Neural cell (in vitro differentiated cells): ENCODE measurements around the gene KL. TPM values are rescaled to one million over a fixed set of nuclear protein-coding genes. Genes with fewer than 3 reads are reported as not detected.

Source experiments
- H2AFZ ChIP-seq: fragments of 200-600, 300-800 bp; sonication (generic), shearing (Covaris generic); 2 replicates; pipeline ENCODE4 v1.6.0; 2014; ENCODE audit warnings: low read depth, mild to moderate bottlenecking, antibody characterized with exemption, low read length, moderate library complexity
- H3F3A ChIP-seq: fragments of 200-600 bp; shearing (Covaris generic); 2 replicates; pipeline ENCODE4 v1.6.1; 2016; ENCODE audit warnings: mild to moderate bottlenecking, moderate library complexity, mixed read lengths, antibody characterized with exemption, low read length; ENCODE audit not compliant: insufficient read depth, poor library complexity, severe bottlenecking
- H3K27ac ChIP-seq: fragments of 200-600, 300-800 bp; sonication (generic), shearing (Covaris generic); 2 replicates; pipeline ENCODE4 v1.5.1; 2014; ENCODE audit warnings: mild to moderate bottlenecking, low read length, moderate library complexity
- H3K27me3 ChIP-seq: fragments of 300-800, 200-600 bp; sonication (generic), shearing (Covaris generic); 2 replicates; pipeline ENCODE4 v1.6.0; 2014; ENCODE audit warnings: mild to moderate bottlenecking, low read depth, low read length, moderate library complexity; ENCODE audit not compliant: insufficient read depth
- H3K36me3 ChIP-seq: fragments of 300-800, 200-600 bp; sonication (generic), shearing (Covaris generic); 2 replicates; pipeline ENCODE4 v1.5.1; 2014; ENCODE audit warnings: mild to moderate bottlenecking, antibody characterized with exemption, low read length, moderate library complexity; ENCODE audit not compliant: insufficient read depth
- H3K4me2 ChIP-seq: fragments of 300-800, 200-600 bp; sonication (generic), shearing (Covaris generic); 2 replicates; pipeline ENCODE4 v1.6.0; 2014; ENCODE audit warnings: mild to moderate bottlenecking, low read length
- H3K4me3 ChIP-seq: fragments of 300-800, 200-600 bp; sonication (generic), shearing (Covaris generic); 2 replicates; pipeline ENCODE4 v1.5.1; 2014; ENCODE audit warnings: mild to moderate bottlenecking, low read length, moderate library complexity
- H3K79me2 ChIP-seq: fragments of 200-600 bp; shearing (Covaris generic); replicated peaks from 2 replicates; pipeline ENCODE4 v1.6.0; 2014; ENCODE audit warnings: mild to moderate bottlenecking, low read length, moderate library complexity; ENCODE audit not compliant: insufficient read depth
- H3K9ac ChIP-seq: fragments of 300-800, 200-600 bp; sonication (generic), shearing (Covaris generic); 2 replicates; pipeline ENCODE4 v1.6.1; 2016; ENCODE audit warnings: mild to moderate bottlenecking, low read length, mixed read lengths
- H3K9me2 ChIP-seq: fragments of 200-600 bp; shearing (Covaris generic); 2 replicates; pipeline ENCODE4 v1.6.1; 2016; ENCODE audit warnings: mild to moderate bottlenecking, low read length, mixed read lengths; ENCODE audit not compliant: insufficient read depth
- H3K9me3 ChIP-seq: fragments of 200-600, 300-800 bp; sonication (generic), shearing (Covaris generic); 2 replicates; pipeline ENCODE4 v1.6.1; 2016; ENCODE audit warnings: mild to moderate bottlenecking, mixed run types, low read length, moderate library complexity, mixed read lengths
- H4K20me1 ChIP-seq: fragments of 200-600 bp; shearing (Covaris generic); 2 replicates; pipeline ENCODE4 v1.6.1; 2016; ENCODE audit warnings: mild to moderate bottlenecking, mixed run types; ENCODE audit not compliant: insufficient read depth
- EP300 ChIP-seq: fragments of 450-650 bp; conservative IDR thresholded peaks from 2 replicates; pipeline ENCODE4 v1.6.1; 2014; ENCODE audit warnings: antibody characterized with exemption, mild to moderate bottlenecking, moderate library complexity; ENCODE audit not compliant: poor library complexity, severe bottlenecking
- EZH2 ChIP-seq: fragments of 200-600, 300-800 bp; shearing (Covaris generic), sonication (generic); IDR thresholded peaks from 2 replicates; pipeline ENCODE4 v1.6.1; 2014; ENCODE audit warnings: antibody characterized with exemption, low read length, borderline replicate concordance, mild to moderate bottlenecking; ENCODE audit not compliant: insufficient read depth, poor library complexity, severe bottlenecking
- MXI1 ChIP-seq: fragments of 450-650 bp; conservative IDR thresholded peaks from 2 replicates; pipeline ENCODE4 v1.6.1; 2014; ENCODE audit warnings: antibody characterized with exemption, mild to moderate bottlenecking; ENCODE audit not compliant: poor library complexity, severe bottlenecking
- POLR2AphosphoS5 ChIP-seq: IDR thresholded peaks from 2 replicates; pipeline ENCODE4 v1.6.1; 2012
- RAD21 ChIP-seq: fragments of 450-650 bp; conservative IDR thresholded peaks from 2 replicates; pipeline ENCODE4 v1.6.1; 2014; ENCODE audit warnings: antibody characterized with exemption, mild to moderate bottlenecking, moderate library complexity
- SMC3 ChIP-seq: fragments of 450-650 bp; conservative IDR thresholded peaks from 2 replicates; pipeline ENCODE4 v1.6.1; 2014; ENCODE audit warnings: antibody characterized with exemption, mild to moderate bottlenecking, moderate library complexity; ENCODE audit not compliant: poor library complexity
- TAF1 ChIP-seq: IDR thresholded peaks from 2 replicates; pipeline ENCODE4 v1.6.1; 2012; ENCODE audit warnings: low read depth
- polyA plus RNA-seq: library from polyadenylated mRNA; depleted of rRNA; stranded (reverse); fragments of >200 nt; gene quantifications from 2 replicates; pipeline ENCODE4 v1.2.3, GENCODE V29; 2014
- TF ChIP-seq, protein P1 (sequence below): fragments of 450-650 bp; IDR thresholded peaks from 2 replicates; pipeline ENCODE4 v1.5.1; 2014; ENCODE audit warnings: antibody characterized with exemption, mild to moderate bottlenecking, moderate library complexity; ENCODE audit not compliant: poor library complexity, severe bottlenecking
- TF ChIP-seq, protein P2 (sequence below): IDR thresholded peaks from 2 replicates; pipeline ENCODE4 v1.6.1; 2012; ENCODE audit warnings: borderline replicate concordance

Gene KL
- polyA plus RNA-seq, 1 donor from 2014 or later, result 0.09 TPM

DNA sequence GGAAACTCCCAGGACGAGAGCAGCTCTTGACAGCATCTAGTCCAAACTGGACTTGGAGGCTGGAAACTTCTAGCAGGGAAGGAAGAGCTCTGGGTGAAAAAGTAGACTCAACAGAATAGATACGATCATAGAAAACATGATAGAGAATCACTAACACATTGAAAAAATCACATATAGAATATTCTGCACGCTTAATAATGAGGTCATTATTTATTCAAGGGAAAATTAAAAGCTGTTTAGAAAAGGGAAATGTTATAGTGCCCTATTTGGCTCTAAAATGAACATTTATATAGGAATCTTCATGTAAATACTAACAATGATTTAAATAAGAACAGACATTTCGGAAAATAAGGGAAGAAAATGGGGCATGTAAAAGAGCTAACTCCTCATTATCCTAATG, 15.1 kb downstream of the KL start:
- no peak overlapping the region for H2AFZ ChIP-seq
- H3K9me2 ChIP-seq, result no peaks in the 10 kb centered on the region
- TF ChIP-seq TAF1 (no peak), EP300 (no peak), MXI1 (no peak), EZH2 (no peak), POLR2AphosphoS5 (no peak), SMC3 (no peak), RAD21 (no peak)
- TF ChIP-seq, protein P1, sequence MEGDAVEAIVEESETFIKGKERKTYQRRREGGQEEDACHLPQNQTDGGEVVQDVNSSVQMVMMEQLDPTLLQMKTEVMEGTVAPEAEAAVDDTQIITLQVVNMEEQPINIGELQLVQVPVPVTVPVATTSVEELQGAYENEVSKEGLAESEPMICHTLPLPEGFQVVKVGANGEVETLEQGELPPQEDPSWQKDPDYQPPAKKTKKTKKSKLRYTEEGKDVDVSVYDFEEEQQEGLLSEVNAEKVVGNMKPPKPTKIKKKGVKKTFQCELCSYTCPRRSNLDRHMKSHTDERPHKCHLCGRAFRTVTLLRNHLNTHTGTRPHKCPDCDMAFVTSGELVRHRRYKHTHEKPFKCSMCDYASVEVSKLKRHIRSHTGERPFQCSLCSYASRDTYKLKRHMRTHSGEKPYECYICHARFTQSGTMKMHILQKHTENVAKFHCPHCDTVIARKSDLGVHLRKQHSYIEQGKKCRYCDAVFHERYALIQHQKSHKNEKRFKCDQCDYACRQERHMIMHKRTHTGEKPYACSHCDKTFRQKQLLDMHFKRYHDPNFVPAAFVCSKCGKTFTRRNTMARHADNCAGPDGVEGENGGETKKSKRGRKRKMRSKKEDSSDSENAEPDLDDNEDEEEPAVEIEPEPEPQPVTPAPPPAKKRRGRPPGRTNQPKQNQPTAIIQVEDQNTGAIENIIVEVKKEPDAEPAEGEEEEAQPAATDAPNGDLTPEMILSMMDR, result no peak
- TF ChIP-seq, protein P2, sequence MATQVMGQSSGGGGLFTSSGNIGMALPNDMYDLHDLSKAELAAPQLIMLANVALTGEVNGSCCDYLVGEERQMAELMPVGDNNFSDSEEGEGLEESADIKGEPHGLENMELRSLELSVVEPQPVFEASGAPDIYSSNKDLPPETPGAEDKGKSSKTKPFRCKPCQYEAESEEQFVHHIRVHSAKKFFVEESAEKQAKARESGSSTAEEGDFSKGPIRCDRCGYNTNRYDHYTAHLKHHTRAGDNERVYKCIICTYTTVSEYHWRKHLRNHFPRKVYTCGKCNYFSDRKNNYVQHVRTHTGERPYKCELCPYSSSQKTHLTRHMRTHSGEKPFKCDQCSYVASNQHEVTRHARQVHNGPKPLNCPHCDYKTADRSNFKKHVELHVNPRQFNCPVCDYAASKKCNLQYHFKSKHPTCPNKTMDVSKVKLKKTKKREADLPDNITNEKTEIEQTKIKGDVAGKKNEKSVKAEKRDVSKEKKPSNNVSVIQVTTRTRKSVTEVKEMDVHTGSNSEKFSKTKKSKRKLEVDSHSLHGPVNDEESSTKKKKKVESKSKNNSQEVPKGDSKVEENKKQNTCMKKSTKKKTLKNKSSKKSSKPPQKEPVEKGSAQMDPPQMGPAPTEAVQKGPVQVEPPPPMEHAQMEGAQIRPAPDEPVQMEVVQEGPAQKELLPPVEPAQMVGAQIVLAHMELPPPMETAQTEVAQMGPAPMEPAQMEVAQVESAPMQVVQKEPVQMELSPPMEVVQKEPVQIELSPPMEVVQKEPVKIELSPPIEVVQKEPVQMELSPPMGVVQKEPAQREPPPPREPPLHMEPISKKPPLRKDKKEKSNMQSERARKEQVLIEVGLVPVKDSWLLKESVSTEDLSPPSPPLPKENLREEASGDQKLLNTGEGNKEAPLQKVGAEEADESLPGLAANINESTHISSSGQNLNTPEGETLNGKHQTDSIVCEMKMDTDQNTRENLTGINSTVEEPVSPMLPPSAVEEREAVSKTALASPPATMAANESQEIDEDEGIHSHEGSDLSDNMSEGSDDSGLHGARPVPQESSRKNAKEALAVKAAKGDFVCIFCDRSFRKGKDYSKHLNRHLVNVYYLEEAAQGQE, result no peak
- no peaks in the 10 kb centered on the region for H4K20me1 ChIP-seq
- no peak overlapping the region for H3K27ac ChIP-seq
- no peak overlapping the region for H3K4me2 ChIP-seq
- no peaks in the 10 kb centered on the region for H3K36me3 ChIP-seq
- H3K27me3 ChIP-seq, result no peaks in the 10 kb centered on the region
- H3K79me2 ChIP-seq, result no peaks in the 10 kb centered on the region
- no peak overlapping the region for H3K4me3 ChIP-seq
- H3K9me3 ChIP-seq, result no peaks in the 10 kb centered on the region
- no peaks in the 10 kb centered on the region for H3F3A ChIP-seq
- no peak overlapping the region for H3K9ac ChIP-seq

DNA sequence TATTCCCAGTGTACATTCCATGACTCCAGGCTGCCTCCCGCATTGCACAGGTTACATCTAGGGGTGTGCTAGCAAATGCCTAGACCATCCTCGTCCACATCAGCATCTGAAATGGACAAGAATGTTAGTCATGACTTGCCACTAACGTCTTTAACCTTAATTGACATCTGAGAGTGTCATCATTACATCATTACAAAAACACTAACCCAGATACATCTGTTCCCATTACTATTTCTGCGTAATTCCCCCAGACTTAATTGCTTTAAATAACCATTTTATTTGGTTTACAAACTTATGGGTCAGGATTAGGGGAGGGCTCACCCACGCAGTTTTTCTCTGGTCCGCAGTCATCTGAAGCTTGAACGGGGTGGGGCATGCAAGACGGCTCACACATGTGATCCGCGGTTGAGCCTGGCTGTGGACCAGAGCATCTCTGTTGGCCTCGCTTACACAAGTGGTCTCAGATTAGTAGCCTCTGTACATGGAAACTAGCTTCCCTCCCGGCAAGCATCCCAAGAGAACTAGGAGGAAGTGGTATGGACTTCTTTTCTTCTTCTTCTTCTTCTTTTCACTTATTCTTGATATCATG, 15.9 kb downstream of the KL start:
- H3K4me3 ChIP-seq, result no peak overlapping the region
- no peak overlapping the region for H3K4me2 ChIP-seq
- H3K36me3 ChIP-seq, result no peaks in the 10 kb centered on the region
- H3K79me2 ChIP-seq, result no peaks in the 10 kb centered on the region
- TF ChIP-seq, protein P1, result no peak
- no peak overlapping the region for H2AFZ ChIP-seq
- H4K20me1 ChIP-seq, result no peaks in the 10 kb centered on the region
- H3K27ac ChIP-seq, result no peak overlapping the region
- H3F3A ChIP-seq, result no peaks in the 10 kb centered on the region
- H3K9me2 ChIP-seq, result no peaks in the 10 kb centered on the region
- H3K9me3 ChIP-seq, result no peaks in the 10 kb centered on the region
- no peaks in the 10 kb centered on the region for H3K27me3 ChIP-seq
- no peak overlapping the region for H3K9ac ChIP-seq
